KBM-7 (cell line): ENCODE data around the gene ABHD14A.

Experiments used
- DNase-seq: peaks from one replicate; pipeline ENCODE4 v3.0.0-alpha.2; 2015
- in situ Hi-C: fragments of 300-500 bp; cut with MboI; formaldehyde crosslinking; loops from 2 replicates; pipeline ENCODE4 v1.14.3; 2020; ENCODE audit warnings: low sequenced_read_pairs, low pct_unique_long_range_greater_than_20kb, mixed read lengths

ABHD14A gene

DNA sequence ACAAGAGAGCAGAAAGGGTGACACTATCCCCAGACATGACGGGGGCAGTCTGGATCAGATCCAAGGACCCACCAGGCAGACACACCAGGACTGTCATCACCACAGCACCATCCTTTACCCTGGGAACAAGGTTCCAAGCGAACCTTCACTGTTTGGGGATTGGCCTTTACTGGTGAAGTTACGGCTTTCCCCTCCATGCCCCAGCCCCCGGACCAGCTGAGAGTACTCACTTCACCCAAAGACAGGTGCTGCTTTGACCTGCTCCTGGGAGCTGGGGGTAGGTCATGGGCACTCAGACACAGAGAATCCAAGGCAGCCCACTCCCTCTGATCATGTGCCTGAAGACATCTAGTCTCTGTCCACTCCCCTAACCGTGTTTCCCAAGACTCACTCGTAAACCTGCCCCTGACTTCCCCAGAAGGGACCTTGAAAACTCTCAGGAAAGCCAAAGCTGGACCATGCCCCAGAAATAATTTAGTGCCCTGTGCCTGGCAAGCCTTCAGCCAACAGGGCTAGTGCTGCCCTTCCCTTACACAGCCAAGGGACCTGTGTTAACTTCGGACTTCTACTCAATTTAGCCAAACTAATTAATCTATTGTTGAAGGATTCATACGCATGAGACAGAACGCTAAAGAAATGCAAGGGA lies 36.0 kb upstream of the ABHD14A start:
- in situ Hi-C loops: no loop called here

DNA sequence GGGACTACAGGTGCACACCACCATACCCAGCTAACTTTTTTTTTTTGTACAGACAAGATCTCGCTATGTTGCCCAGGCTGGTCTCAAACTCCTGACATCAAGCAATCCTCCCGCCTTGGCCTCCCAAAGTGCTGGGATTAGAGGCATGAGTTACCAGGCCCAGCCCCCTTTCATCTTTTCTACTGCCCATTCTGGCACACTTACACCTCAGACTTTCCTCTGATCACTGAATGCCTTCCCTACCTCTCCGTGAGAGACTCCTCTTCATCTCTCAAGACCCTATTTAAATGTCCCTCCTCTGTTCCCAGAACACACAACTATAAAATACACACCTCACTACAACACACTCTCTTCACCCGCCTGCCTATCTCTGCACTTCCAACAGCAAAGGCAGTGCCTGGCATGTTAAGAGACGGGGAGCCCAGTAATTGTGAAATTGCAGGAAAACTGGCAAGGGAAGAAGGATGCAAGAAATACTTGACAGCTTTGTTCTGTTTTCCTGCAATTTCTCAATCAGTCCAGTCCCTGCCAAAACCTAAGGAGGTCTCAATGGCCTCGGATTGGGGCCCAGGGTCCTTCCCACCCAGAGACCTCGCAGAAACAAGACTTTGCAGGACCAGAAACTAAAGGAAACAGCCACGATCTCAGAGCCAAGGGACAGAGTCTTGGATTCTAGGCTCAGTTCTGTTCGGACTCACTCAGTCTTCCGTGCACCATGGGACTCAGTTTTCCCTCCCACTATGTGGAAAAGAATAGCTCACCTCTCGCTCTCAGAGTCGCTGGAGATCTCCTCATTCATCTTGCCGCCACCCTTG lies 34.0 kb upstream of the ABHD14A start:
- DNase-seq: no peak

More for the DNA sequence above, 36.0 kb upstream of the ABHD14A start:
- no peak for DNase-seq

DNA sequence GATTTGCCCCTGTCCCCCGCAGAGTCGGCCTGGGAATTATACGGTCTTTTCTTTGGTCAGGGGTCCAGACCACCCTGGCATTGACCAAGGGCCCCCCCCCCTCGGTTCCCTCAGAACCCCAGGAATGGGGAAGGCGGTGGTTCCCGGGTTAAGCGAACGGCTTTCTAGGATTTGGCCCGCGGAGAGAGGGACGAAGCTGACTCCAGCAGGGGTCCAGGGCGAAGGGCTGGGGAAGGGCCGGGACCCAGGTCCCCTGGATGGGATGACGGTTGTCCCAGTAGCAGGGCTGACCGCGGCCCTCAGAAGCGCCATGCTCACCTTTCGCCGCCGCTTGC lies 33.4 kb upstream of the ABHD14A start:
- in situ Hi-C loops: no loop called here
- no peak for DNase-seq

More for the DNA sequence above, 34.0 kb upstream of the ABHD14A start:
- in situ Hi-C loops: no loop called here

DNA sequence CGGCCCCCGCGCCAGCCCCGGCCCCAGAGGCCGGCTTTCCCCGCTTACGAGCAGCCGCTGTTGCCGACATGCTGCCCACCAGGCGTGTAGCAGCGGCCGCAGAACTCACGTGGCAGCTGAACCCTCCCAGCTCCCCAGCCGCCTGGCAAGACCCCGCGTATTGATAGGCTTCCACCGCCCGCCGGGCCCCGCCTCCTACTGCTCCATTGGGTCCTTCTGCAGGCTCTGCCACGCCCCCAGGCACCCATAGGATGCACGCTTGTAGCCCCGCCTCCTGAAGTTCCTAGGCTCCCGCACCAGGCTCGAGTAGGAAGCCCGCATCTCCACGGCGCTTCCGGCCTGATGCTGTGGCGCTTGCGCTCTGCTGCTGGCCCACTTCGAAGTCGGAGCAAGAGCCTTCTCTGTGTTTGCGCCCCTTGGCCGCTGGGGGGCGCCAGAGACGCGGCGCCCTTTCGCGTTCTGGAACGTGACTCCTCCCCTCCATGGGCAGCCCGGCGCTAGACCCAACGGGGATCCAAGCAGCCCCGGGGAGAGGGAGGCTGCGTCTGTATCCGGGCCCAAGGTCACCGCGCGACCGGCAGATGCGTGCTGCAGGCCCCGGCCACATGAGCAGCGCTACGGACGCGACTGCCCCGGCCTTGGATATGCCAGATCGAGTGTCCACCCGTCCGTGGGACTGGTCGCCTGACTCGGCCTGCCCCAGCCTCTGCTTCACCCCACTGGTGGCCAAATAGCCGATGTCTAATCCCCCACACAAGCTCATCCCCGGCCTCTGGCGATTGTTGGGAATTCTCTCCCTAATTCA lies 32.9 kb upstream of the ABHD14A start, which contains the start of the genes PARP3 and RRP9:
Gene PARP3, plus strand, starts transcription at position 566 of the 805 bp plus-strand sequence. CDS start 993 bp downstream, outside the sequence.
Gene RRP9, minus strand, starts transcription at position 107 of the 805 bp plus-strand sequence. Its CDS starts 37 bp downstream, at position 70.
- in situ Hi-C loops: no loop called here
- peak; percentile 100 for DNase-seq

DNA sequence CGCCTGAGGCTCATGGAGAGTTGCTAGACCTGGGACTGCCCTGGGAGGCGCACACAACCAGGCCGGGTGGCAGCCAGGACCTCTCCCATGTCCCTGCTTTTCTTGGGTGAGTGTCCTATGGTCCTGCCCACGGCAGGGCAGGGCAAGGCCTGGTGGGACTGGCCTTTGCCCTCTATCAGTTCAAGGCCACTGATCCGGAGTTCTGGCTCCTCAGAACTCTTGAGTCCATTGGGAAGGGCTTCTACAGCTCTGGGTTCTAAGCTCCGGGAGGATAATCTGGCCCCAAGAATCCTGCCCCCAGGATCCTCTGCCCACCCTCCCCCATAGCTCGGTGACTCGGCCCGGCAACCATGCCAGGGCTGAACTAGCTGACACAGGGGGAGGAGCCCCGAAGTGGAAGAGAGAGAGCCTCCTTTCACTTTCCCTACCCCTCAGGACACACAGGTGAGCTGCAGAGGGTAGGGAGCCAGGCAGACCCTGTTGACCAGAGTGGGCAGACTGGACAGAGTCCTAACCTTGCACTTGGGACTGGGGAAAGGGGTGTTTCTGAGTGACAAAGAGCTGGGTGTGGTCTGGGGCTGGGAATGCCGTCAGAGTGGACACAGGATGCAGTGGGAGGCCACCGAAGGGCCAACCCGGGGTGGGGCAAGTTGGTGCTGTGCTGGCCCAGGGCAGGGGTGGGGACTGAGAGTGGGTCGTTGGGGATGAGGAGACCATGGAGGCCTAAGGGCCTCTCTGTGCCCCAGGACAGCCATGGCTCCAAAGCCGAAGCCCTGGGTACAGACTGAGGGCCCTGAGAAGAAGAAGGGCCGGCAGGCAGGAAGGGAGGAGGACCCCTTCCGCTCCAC lies 32.0 kb upstream of the ABHD14A start:
- in situ Hi-C loops: no loop called here
- no peak for DNase-seq

DNA sequence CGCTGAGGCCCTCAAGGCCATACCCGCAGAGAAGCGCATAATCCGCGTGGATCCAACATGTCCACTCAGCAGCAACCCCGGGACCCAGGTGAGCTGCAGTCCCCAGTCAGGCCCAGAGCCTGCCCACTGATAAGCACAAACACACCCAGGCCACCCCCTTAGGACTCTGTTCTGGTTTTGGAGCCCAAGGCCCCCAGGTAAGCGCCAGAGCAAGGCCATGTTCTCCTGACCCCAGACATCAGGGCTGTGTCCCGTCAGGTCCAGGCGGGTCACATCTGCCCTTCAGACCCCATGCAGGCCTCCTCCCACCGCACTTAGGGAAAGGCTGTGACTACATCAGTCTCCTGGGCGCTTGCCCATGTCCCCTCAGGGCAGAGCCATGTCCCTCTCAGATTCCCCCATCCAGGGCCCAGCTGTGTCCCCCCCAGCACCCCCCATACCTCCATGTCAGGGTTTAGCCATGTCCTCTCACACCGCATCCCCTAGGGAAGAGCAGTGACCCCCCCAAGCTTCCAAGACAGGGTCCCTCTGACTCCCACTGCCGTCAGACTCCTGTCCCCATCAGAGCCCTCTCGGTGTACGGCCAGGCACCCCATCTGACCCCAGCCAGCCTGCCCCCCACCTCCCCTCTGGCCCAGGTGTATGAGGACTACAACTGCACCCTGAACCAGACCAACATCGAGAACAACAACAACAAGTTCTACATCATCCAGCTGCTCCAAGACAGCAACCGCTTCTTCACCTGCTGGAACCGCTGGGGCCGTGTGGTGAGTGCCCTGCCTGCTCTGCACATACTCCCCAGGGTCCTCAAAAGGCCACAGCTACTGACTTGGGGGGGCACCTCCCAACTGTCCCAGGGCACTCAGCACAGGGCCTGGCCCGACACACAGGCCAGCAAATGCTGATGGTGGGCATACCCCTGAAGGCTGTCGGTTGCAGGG lies 31.1 kb upstream of the ABHD14A start:
- in situ Hi-C loops: no loop called here
- DNase-seq: no peak

DNA sequence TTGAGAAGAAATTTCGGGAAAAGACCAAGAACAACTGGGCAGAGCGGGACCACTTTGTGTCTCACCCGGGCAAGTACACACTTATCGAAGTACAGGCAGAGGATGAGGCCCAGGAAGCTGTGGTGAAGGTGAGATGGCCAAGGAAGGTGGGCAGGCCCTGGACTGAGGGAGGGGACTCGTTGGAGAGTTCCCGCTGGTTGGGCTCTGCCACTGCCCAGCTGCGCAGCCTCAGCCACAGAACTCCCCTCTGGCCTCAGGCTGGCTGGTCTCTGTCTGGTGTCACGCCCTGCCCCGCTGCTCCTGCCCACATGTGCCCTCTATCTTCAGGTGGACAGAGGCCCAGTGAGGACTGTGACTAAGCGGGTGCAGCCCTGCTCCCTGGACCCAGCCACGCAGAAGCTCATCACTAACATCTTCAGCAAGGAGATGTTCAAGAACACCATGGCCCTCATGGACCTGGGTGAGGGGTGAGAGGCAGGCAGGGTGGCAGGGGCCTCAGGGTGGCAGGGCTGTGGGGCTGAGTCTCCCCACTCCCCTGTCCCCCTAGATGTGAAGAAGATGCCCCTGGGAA lies 30.3 kb upstream of the ABHD14A start:
- DNase-seq: no peak
- in situ Hi-C loops: no loop called here

DNA sequence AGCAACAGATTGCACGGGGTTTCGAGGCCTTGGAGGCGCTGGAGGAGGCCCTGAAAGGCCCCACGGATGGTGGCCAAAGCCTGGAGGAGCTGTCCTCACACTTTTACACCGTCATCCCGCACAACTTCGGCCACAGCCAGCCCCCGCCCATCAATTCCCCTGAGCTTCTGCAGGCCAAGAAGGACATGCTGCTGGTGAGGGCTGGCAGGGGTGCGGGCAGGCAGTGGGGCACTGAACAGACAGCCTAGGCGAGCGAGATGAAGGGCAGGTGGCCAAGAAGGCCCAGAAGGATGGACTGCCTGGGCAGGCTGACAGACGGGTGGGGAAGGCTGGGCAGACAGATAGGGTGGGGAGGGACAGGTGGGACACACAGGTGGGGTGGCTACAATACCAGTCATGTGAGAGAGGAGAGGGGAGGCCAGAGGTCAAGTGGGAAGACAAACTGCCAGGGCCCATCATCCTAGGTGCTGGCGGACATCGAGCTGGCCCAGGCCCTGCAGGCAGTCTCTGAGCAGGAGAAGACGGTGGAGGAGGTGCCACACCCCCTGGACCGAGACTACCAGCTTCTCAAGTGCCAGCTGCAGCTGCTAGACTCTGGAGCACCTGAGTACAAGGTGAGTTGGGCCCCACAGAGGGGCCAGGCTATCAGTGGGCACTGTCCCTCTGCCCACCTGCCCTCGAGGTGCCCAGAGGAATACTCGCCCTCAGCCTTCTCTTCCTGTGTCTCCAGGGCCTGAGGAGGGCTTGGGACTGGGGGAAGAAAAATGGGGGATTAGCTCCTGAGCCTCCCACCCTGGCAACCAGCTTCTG lies 29.6 kb upstream of the ABHD14A start:
- in situ Hi-C loops: no loop called here
- DNase-seq: no peak

DNA sequence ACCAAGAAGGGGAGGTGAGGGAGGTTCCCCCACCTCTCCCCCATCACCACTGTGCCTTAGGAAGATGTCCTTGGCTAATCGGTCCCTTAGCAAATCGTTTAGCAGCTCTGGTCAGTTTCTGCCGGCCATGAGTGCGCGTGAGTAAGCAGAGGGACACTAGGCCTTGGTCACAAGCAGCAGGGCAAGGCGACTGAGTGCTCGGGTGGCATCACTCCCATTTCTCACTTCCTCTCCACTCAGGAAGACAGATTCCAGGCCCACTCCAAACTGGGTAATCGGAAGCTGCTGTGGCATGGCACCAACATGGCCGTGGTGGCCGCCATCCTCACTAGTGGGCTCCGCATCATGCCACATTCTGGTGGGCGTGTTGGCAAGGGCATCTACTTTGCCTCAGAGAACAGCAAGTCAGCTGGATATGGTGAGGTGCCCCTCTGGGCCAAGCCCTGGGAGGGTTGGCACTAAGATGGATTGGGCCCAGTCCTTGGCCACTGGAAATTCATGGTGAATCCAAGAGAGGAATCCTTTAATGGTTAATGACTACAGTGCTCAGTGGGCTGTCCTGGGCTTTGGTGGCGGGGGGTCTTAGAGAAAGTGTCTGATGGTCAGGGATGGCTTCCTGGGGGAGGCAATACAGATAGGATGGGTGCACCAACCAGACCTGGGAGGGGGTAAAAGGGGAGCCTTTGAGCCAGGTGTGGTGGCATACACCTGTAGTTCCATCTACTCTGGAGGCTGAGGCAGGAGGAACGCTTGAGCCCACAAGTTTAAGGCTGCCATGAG lies 28.7 kb upstream of the ABHD14A start:
- in situ Hi-C loops: no loop called here

DNA sequence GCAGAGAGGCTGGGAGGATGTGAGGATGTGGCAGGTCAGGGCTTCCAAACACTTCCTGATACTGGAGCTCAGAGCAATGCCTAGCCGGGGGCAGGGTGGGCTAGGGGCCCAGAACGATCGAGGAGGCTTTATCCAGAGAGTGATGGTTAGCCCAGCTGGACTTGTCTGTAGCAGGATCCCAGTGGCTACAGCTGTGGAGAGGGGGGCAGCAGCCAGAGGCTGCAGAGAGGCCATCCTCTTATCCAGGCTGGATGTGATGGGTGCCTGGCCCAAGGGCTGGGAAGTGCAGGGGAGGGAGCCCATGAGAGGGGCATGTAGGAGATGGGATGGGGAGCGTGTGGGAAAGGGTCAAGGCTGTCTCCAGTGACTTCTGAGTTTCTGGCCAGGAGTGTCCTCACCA lies 28.1 kb upstream of the ABHD14A start:
- in situ Hi-C loops: no loop called here

More for the DNA sequence above, 28.7 kb upstream of the ABHD14A start:
- no peak for DNase-seq

DNA sequence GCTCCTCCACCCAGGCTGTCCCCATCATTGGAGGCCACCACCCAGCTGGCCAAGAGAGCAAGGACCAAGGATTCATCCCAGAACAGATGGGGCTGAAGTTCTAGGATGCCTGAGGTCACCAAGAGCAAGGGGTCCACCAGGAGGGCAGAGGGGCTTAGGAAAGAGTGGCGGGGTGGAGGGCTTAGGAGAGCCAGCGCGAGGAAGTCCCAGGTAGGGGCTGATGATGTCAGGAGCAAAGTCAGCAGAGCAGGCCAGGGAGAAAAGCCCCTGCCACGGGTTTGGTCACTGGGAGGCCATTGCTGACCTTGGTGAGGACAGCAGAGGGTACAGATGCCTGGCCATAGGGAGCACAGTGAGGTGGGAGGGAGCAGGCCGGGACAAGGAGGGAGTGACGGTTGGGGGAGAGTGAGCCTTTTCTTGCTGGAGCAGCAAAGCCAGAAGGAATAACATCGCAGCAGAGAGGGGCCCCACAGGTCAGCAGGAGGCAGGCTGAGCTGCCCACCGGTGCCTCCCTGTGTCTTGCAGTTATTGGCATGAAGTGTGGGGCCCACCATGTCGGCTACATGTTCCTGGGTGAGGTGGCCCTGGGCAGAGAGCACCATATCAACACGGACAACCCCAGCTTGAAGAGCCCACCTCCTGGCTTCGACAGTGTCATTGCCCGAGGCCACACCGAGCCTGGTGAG lies 27.5 kb upstream of the ABHD14A start:
- in situ Hi-C loops: no loop called here
- no peak for DNase-seq

More for the DNA sequence above, 28.1 kb upstream of the ABHD14A start:
- no peak for DNase-seq

DNA sequence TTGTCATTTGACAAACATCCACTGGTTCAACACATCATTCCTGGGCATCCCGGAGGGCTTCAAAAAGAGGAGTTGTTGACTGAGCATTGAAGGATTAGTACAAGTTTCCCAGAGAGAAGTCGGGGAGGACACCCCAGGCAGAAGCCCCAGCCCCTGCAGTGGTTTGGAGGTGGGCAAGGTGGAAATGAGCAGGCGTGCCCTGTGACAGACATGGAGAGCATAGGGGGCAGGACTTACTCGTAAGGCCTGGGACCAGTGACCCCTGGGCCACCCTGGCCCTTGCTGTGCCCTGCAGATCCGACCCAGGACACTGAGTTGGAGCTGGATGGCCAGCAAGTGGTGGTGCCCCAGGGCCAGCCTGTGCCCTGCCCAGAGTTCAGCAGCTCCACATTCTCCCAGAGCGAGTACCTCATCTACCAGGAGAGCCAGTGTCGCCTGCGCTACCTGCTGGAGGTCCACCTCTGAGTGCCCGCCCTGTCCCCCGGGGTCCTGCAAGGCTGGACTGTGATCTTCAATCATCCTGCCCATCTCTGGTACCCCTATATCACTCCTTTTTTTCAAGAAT lies 26.8 kb upstream of the ABHD14A start:
- in situ Hi-C loops: no loop called here
- DNase-seq: no peak

DNA sequence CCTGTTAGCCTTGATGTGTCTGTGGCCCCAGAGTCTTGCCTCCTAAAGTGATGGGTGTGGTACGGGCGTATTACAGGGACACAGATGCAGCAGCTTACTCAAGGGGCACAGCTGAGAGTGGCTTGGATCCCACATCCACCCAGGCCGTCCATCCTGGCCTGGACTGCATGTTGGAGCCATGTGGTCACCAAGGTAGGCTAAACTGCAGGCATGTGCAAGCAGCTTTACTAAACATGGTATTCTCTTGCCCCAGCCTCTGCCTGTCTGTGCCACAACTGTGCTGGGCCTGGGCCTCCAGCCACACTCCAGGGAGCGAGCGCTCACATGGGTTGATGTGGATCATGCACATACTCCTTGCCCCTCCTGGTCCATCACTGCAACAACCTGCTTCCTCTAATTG lies 25.7 kb upstream of the ABHD14A start:
- DNase-seq: no peak
- in situ Hi-C loops: no loop called here

DNA sequence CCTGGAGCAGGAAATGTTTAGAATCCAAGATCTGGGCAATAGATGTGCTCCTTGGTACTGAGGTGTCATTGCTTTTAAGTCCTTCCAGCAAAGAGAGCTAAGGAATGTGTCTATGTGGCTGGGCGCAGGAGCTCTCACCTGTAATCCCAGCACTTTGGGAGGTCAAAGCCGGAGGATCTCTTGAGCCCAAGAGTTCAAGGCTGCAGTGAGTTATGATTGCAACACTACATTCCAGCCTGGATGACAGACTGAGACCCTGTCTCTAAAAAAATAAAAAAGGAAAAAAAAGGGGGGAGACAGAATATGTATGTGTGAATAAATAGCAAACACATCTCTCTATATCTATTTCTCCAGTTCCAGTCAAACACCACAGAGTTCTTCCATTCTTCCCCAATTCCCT lies 24.0 kb upstream of the ABHD14A start:
- no peak for DNase-seq
- in situ Hi-C loops: no loop called here

DNA sequence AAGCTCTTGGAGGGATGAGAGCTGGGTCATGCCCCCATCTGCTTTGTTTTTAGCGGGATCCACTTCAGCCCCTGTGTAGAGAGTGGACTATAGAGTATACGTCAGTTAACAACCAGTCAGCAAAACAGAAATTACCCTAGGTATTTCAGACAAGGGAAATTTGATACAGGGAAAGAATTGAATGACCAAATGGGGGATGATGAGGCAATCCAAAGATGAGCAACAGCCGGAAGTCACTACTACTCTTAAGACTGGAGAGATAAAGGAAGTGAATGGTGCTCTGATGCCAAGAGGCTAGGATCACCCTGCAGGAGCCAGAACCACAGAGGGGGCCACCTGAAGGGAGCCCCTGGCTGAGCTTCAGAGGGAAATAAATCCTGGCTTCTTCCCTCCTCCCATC lies 21.4 kb upstream of the ABHD14A start:
- in situ Hi-C loops: no loop called here
- peak; percentile 64 for DNase-seq
